ENCODE measurements around the gene LDLRAD4.

DNA sequence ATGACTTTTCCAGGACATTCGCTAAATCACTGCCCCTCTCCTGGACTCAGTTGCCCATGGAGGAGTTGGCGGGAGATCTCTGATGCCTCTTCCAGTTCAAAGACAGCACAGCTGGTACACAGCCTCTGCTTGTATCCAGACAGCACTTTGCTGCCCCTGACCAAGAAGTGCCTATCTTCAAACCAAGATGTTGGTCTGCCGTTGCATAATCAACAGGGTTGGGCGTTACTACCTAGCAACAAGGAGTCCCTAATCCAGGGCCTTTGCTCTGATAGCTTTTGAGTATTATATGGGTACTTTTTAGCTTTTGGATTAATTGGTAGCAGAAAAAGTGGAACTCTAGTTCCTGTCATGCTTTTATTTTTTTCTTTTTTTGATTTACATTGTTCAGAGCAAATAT is 341.2 kb downstream of the LDLRAD4 start:
- no peak for TF ChIP-seq EZH2 (IDR thresholded peaks at IDR 0.05; ENCODE audit: low read depth)
- TF ChIP-seq, protein P1, sequence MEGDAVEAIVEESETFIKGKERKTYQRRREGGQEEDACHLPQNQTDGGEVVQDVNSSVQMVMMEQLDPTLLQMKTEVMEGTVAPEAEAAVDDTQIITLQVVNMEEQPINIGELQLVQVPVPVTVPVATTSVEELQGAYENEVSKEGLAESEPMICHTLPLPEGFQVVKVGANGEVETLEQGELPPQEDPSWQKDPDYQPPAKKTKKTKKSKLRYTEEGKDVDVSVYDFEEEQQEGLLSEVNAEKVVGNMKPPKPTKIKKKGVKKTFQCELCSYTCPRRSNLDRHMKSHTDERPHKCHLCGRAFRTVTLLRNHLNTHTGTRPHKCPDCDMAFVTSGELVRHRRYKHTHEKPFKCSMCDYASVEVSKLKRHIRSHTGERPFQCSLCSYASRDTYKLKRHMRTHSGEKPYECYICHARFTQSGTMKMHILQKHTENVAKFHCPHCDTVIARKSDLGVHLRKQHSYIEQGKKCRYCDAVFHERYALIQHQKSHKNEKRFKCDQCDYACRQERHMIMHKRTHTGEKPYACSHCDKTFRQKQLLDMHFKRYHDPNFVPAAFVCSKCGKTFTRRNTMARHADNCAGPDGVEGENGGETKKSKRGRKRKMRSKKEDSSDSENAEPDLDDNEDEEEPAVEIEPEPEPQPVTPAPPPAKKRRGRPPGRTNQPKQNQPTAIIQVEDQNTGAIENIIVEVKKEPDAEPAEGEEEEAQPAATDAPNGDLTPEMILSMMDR (conservative IDR thresholded peaks at IDR 0.05): no peak

Data from PC-9 (cell line).